Tibial artery (tissue), 4 donors: Measurements from ENCODE around the gene SIM2.

ENCODE experiments used
- DNase-seq, 2 donors: peaks; one replicate each; pipeline ENCODE4 v3.0.0-alpha.2; 2019
- H3K27ac ChIP-seq, 2 donors: fragments of 200-600 bp; sonication (generic) in 1 of 2; 1 replicate in 1 of 2; 2 replicates in 1 of 2; pipeline ENCODE4 v1.5.1; 2018 to 2019; ENCODE audit warnings: mild to moderate bottlenecking in 1 of 2
- H3K27me3 ChIP-seq, 2 donors: fragments of 200-600 bp; sonication (generic) in 1 of 2; one replicate each; pipeline versions ENCODE4 v1.5.1 to v1.6.0; 2016 to 2019
- H3K36me3 ChIP-seq, 3 donors: fragments of 200-600 bp; sonication (generic) in 2 of 3; one replicate each; pipeline ENCODE4 v1.5.1; 2016 to 2019; ENCODE audit warnings: mild to moderate bottlenecking in 2 of 3
- H3K4me1 ChIP-seq, 4 donors: fragments of 200-600 bp; sonication (generic) in 2 of 4; 1 replicate in 3 of 4; 2 replicates in 1 of 4; pipeline ENCODE4 v1.5.1; 2016 to 2019
- H3K4me3 ChIP-seq, 2 donors: fragments of 200-600 bp; sonication (generic) in 1 of 2; 1 replicate in 1 of 2; 2 replicates in 1 of 2; pipeline ENCODE4 v1.5.1; 2018 to 2019; ENCODE audit warnings: mild to moderate bottlenecking in 2 of 2
- H3K9me3 ChIP-seq, 3 donors: fragments of 200-600 bp; sonication (generic) in 1 of 3; one replicate each; pipeline ENCODE4 v1.5.1; 2016 to 2019
- intact Hi-C: fragments of 100-400 bp; cut with DNase I; formaldehyde crosslinking; loops from one replicate; pipeline ENCODE4 v1.15.0; 2023; ENCODE audit warnings: low total_unique reads
- TF ChIP-seq, protein P1 (sequence below), 2 experiments: fragments of 200-600 bp in 1 of 2; fragments of 450-650 bp in 1 of 2; IDR thresholded peaks; one replicate each; pipeline ENCODE4 v1.5.1; 2017 to 2019; ENCODE audit warnings: antibody characterized with exemption in 2 of 2, mild to moderate bottlenecking in 1 of 2, moderate library complexity in 1 of 2

The SIM2 gene

DNA sequence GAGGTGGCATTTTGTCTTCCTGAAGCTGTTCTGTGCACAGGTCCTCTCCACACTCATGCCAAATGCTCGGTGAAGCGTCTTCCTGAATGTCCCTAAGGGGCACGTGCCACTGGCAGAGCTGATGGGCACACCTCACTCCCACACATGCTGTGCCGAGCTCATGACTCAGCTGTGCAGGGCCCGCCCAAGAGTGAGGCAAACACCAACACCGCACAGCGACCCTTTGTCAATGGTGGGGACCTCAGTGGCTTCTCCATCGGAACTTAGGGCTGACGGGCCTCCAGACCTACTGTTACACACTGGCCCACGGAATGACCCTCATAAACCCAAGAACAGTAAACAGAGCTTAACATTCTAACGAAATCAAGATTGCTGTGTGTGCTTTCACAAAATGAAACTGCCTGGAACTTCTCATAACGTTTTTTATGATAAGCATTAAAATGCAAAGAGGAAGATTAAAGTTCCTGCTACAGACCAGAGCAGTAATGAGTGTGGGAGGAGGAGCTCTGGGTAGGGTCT is 89.3 kb downstream of the SIM2 start:
- Histone ChIP-seq H3K27ac (no peak overlapping the region), H3K4me1 (no peaks in the 10 kb centered on the region), H3K4me3 (no peak overlapping the region), H3K9me3 (no peaks in the 10 kb centered on the region), H3K36me3 (peaks cover 0 to 7% (median 0%) of the 10 kb centered on the region in 3 donors), H3K27me3 (no peaks in the 10 kb centered on the region)
- intact Hi-C loops = no loop called here
- TF ChIP-seq, protein P1, sequence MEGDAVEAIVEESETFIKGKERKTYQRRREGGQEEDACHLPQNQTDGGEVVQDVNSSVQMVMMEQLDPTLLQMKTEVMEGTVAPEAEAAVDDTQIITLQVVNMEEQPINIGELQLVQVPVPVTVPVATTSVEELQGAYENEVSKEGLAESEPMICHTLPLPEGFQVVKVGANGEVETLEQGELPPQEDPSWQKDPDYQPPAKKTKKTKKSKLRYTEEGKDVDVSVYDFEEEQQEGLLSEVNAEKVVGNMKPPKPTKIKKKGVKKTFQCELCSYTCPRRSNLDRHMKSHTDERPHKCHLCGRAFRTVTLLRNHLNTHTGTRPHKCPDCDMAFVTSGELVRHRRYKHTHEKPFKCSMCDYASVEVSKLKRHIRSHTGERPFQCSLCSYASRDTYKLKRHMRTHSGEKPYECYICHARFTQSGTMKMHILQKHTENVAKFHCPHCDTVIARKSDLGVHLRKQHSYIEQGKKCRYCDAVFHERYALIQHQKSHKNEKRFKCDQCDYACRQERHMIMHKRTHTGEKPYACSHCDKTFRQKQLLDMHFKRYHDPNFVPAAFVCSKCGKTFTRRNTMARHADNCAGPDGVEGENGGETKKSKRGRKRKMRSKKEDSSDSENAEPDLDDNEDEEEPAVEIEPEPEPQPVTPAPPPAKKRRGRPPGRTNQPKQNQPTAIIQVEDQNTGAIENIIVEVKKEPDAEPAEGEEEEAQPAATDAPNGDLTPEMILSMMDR (IDR thresholded peaks at IDR 0.05) = no peak
- DNase-seq = no peak

GRCh38 chr21:36790616-36791015 is 91.7 kb downstream of the SIM2 start:
- intact Hi-C loops = no loop called here
- peaks cover 0 to under 1% (median 0%) of the 10 kb centered on the region in 3 donors for H3K9me3 ChIP-seq
- TF ChIP-seq, protein P1 (IDR thresholded peaks at IDR 0.05) = no peak
- no peak for DNase-seq
- H3K27ac ChIP-seq = no peak overlapping the region
- H3K4me1 ChIP-seq = no peaks in the 10 kb centered on the region
- H3K4me3 ChIP-seq = no peak overlapping the region
- H3K36me3 ChIP-seq = peaks cover 0 to 7% (median 0%) of the 10 kb centered on the region in 3 donors
- no peaks in the 10 kb centered on the region for H3K27me3 ChIP-seq

DNA sequence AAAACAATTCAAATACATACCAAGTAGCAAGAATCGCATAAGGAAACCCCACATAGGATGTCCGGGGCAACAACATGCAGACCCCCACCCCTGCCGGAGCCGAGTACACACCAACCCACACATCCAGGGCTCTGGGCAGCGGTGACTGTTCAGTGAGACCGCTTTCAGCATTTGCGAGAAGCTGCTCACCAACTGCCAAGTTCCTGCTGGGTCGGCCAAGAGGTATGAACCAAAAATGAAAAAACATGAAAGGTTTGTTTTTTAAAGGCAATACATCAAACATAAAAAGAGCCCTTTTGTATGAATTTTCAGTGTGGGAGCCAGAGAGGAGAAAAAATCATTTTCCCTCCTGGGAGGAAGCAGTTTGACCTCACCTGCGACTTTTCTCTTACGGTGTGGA is 92.3 kb downstream of the SIM2 start:
- no peak for DNase-seq
- no peaks in the 10 kb centered on the region for H3K27me3 ChIP-seq

GRCh38 chr21:36791695-36792470 is 93.0 kb downstream of the SIM2 start:
- intact Hi-C loops = no loop called here
- H3K9me3 ChIP-seq = peaks cover 0 to 13% (median 0%) of the 10 kb centered on the region in 3 donors
- TF ChIP-seq, protein P1 (IDR thresholded peaks at IDR 0.05) = no peak
- H3K27ac ChIP-seq = no peak overlapping the region
- H3K36me3 ChIP-seq = peaks cover 0 to 7% (median 0%) of the 10 kb centered on the region in 3 donors
- no peak for DNase-seq
- H3K4me3 ChIP-seq = no peak overlapping the region
- no peaks in the 10 kb centered on the region for H3K27me3 ChIP-seq
- no peaks in the 10 kb centered on the region for H3K4me1 ChIP-seq

More for the DNA sequence above, 92.3 kb downstream of the SIM2 start:
- TF ChIP-seq, protein P1 (IDR thresholded peaks at IDR 0.05) = no peak
- H3K27ac ChIP-seq = no peak overlapping the region
- H3K36me3 ChIP-seq = peaks cover 0 to 7% (median 0%) of the 10 kb centered on the region in 3 donors
- no peak overlapping the region for H3K4me3 ChIP-seq
- H3K4me1 ChIP-seq = no peaks in the 10 kb centered on the region
- intact Hi-C loops = no loop called here
- H3K9me3 ChIP-seq = peaks cover 0 to 6% (median 0%) of the 10 kb centered on the region in 3 donors

DNA sequence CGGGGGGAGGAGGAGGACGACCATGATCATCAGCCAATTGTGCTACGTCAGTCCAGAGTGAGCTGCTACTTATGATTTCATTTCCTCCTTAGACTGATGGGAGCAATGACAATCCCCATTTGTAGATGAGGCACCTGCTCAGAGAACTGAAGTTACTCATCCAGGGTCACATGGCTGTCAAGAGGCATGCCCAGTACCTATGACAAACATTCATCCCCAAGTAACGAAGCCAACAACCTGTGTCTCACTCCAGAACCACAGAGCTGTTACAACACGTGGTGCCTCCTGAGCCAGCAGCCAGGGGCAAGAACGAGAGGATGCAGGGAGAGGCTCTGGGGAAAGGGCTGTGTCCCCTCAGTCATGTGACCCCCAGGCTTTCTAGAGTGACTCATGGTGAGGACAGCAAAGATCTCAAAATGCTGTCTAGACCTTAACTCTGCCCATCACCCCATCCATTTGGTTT is 93.6 kb downstream of the SIM2 start:
- no peak overlapping the region for H3K4me3 ChIP-seq
- no peaks in the 10 kb centered on the region for H3K4me1 ChIP-seq
- peaks cover 0 to 7% (median 0%) of the 10 kb centered on the region in 3 donors for H3K36me3 ChIP-seq
- TF ChIP-seq, protein P1 (IDR thresholded peaks at IDR 0.05) = no peak
- no peaks in the 10 kb centered on the region for H3K27me3 ChIP-seq
- no peak overlapping the region for H3K27ac ChIP-seq
- peaks cover 0 to 14% (median 0%) of the 10 kb centered on the region in 3 donors for H3K9me3 ChIP-seq
- DNase-seq = no peak
- intact Hi-C loops = no loop called here
